Middle frontal gyrus (tissue), 1 donor: ENCODE data around the gene TRIM16.
"Not testable (repeated sequence)": the region's sequence is repeated elsewhere in the genome, so short reads cannot be mapped to it uniquely, and the experiment has no call there.

ENCODE experiments used
- DNase-seq: peaks from one replicate; pipeline ENCODE4 v3.0.0-alpha.2; 2015; ENCODE audit warnings: low spot score; ENCODE audit errors: extremely low spot score

TRIM16 gene

DNA sequence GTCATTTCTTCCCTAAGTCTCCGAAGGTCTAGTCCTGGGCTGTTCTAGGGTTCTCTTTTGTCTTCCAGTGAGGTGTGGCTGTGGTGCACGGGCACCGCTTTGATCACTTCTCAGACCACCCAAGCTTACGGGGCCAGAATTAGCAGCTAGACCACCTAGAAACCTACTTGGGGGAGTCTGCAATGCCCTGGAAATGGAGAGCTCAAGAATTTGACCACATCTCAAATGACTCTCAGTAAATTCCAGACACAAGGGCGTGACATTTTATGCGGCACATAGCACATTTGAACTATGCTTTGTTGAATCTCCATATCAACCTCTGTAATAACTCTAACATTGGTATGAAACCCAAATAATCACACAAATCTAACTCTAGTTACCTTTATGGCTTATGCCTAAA lies 24.9 kb downstream of the TRIM16 start:
- DNase-seq = no peak

GRCh38 chr17:15658296-15658695 lies 25.8 kb downstream of the TRIM16 start:
- no peak for DNase-seq

GRCh38 chr17:15657868-15658267 lies 26.2 kb downstream of the TRIM16 start:
- DNase-seq = no peak

DNA sequence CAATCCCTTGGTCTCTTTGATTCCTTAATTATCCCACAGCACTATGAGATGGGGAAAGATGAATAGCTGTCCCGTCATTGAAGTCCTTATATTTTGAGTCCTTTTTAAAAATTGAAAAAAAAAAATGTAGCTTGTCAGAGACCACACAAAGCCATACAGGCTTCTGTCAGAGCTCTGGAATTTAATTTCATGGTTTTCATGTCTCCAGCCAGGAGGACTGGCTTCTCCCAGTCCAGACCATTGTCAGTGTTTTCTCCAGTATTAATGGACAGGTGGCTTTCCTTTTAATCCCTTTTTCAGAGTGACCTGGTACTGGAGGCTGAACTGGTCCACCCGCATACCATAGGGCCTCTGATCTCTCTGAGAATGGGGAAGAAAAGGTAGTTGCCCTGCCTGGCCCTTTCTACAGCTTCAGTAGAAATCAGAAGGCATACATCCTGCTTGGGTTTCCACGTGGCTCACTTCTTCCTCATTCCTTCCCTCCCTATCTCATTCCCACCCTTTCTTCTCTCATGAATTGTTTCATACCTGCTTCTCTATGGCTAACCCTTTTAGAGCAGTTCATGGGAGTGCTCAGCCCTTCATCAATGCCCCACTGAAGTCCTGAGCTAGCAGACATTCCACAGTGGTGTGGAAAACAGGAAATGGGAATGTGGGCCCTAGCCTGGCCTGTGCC lies 29.1 kb downstream of the TRIM16 start:
- no peak for DNase-seq

DNA sequence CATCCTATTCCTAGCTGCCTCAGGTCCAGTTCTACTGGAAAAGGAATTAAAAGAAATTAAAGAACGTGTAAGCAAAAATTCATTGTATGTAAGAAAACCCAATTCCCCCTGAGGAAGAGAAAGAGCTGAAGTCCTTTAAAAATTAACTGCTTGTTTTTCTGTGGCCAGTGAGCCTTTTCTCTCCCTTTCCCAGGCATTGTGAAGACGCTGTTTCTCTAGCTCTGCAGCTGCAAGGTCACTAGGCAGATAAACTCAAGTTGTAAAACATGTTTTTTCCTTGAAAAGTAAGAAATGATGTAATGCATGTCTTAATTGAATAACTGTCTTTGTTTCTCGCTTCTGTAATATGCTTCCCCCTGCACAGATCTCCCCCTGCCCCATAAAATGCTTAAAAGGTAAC lies 29.7 kb downstream of the TRIM16 start:
- DNase-seq = not testable (repeated sequence)

GRCh38 chr17:15652960-15653359 lies 31.2 kb downstream of the TRIM16 start:
- DNase-seq = no peak

DNA sequence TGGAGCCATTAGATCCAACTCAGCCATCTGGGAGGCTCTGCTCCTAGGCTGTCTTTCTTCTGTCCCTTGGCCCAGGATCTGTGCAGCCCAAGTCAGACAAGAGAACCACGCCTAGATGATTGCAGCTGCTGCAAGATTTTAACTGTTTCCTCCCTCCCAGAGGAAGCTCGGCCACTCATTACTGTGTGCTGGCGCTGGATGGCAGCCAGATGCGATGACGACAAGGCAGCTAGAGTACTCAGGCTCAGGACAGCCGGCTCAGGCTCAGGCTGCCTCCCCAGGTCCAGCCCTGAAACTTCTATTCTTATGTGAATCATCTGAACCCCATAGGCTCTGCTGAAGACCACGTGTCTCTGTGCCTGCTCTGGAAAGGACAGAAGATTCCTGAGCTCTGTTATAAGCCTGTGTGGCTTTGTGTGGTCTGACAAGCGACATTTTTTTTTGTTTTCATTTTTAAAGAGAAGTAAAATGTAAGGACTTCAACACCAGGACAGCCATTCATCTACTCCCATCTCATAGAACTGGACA lies 32.5 kb downstream of the TRIM16 start:
- DNase-seq = peak; percentile 50

GRCh38 chr17:15650741-15651582 lies 33.1 kb downstream of the TRIM16 start:
- no peak for DNase-seq

GRCh38 chr17:15649861-15650421 lies 34.2 kb downstream of the TRIM16 start:
- DNase-seq = no peak

- DNase-seq = no peak
Observed at GRCh38 chr17:15648386-15648785, 35.7 kb downstream of the TRIM16 start.

DNA sequence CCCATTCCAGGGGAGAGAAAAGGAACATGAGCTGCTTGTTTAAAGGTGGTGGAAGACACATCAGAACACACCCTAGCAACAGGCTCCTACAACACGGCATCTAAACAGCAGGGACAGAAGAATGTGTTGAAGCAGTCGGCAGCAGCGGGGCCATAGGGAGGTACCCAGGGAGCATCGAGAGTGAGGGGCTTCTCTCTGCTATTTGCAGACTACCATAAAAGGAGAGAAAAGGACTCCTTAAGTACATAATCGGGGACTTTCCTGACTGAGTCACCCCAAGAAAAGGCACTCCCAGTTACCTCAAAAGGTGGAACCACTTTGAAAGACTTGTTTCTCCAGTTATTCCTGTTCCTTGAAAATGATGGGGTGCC lies 38.2 kb downstream of the TRIM16 start:
- DNase-seq = not testable (repeated sequence)

- not testable (repeated sequence) for DNase-seq
Observed at GRCh38 chr17:15645099-15645941, 38.8 kb downstream of the TRIM16 start.

DNA sequence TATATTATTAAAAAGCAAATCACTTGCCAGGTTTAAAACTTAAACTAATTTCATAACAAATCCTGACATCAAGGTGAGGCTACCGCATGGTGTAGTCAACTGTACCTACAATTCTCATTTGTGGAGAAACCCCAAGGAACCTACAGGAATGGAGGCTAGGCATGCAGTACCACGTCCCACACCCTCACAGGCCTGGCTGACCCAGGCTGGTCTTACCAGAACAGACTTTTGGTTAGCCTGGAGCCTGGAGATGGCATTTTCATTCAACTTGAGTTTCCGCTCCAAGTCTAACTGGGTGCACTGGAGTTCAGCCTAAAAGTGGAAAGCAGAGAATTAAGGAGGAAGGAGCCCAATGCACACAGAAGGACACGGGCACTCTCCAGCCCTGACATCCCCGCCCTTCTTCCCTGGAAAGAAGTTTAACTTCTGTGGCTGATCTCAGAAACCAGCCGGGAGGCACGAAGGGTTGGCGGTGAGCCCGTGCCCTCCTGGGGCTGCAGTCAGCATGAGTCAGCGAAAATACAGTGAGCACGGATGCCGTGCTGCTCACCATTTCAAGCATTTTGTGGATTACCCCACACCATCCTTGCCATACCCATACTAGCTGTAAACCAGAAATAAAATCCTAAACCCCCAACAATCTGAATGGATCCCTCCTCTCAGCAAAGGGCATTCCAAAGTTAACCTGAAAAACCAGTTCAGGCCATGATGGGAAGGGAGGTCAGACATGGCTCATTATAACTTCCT lies 41.4 kb downstream of the TRIM16 start:
- not testable (repeated sequence) for DNase-seq

DNA sequence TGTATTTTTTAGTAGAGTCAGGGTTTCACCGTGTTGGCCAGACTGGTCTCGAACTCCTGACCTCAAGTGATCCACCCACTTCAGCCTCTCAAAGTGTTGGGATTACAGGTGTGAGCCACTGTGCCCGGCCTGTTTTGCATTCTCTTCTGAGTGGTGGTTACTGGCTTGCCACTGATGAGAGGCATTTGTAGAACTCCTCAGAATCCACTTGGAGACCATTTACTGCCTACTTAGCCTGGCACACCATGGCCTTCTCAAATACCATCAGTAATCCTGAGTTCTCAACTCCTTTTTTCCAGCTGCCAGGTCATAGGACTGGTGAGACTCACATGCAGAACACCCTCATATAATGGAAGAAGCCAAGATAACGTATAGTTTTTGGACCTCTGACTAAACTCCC lies 42.1 kb downstream of the TRIM16 start:
- not testable (repeated sequence) for DNase-seq

- not testable (repeated sequence) for DNase-seq
Observed at GRCh38 chr17:15630930-15631453, 53.1 kb downstream of the TRIM16 start.

DNA sequence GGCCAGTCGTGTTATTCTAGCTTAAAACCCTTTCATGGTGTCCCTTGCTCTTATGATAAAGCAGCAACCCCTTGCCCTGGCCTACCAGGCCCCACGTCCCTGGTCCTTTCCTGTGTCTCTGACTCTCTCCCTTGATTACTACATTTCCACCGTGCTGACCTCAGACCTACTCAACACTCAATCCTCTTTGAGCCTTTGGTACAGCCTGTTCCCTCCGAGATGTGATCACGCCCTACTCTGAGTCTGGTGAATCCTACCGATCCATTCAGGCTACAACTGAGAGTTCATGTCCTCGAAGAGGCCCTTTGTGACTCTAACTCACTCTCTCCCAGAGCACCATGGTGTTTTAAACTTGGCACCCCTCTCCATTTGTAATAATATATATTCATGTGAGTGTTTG lies 54.1 kb downstream of the TRIM16 start:
- DNase-seq = not testable (repeated sequence)

- not testable (repeated sequence) for DNase-seq
Observed at GRCh38 chr17:15623661-15624209, 60.4 kb downstream of the TRIM16 start.

DNA sequence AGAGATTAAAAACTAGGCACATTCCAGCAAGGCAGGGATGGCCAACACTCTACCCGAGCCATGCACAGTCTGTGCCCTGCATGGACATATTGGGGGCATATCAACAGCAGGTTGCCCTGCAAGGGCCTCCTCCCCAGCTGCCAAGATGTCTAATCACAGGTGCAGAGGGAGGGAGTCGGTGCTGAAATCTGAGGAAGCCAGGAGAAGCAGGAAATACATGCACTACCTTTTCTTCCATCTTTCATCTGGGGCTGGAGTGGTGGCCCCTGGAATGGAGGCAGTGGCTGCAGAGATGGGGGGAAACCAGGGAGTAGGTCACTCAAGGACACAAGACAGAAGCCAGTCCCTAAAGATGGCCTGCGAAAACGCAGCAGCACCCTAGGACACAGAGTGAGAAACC lies 60.9 kb downstream of the TRIM16 start:
- not testable (repeated sequence) for DNase-seq

GRCh38 chr17:15622124-15622523 lies 62.0 kb downstream of the TRIM16 start:
- not testable (repeated sequence) for DNase-seq
